Vagina (tissue), 2 donors: ENCODE data around the gene PGBD5. TPM values are rescaled to one million over a fixed set of nuclear protein-coding genes. Genes with fewer than 3 reads are reported as not detected.

Source experiments
- DNase-seq, 2 donors: peaks; one replicate each; pipeline ENCODE4 v3.0.0-alpha.2; 2017; ENCODE audit errors: extremely low spot score in 2 of 2
- H3K27ac ChIP-seq: fragments of 200-600 bp; sonication (generic); one replicate; pipeline ENCODE4 v1.5.1; 2019
- H3K27me3 ChIP-seq: fragments of 200-600 bp; sonication (generic); one replicate; pipeline ENCODE4 v1.5.1; 2019
- H3K36me3 ChIP-seq, 2 donors: fragments of 200-600 bp; sonication (generic); one replicate each; pipeline ENCODE4 v1.5.1; 2017 to 2019
- H3K4me1 ChIP-seq: fragments of 200-600 bp; sonication (generic); one replicate; pipeline ENCODE4 v1.5.1; 2019
- H3K4me3 ChIP-seq, 2 donors: fragments of 200-600 bp; sonication (generic); 1 replicate in 1 of 2; 2 replicates in 1 of 2; pipeline ENCODE4 v1.5.1; 2016 to 2019
- H3K9me3 ChIP-seq: fragments of 200-600 bp; sonication (generic); one replicate; pipeline ENCODE4 v1.5.1; 2019
- POLR2A ChIP-seq, 2 donors: fragments of 450-650 bp; IDR thresholded peaks; one replicate each; pipeline ENCODE4 v1.6.1; 2017; ENCODE audit warnings: antibody characterized with exemption in 2 of 2, mild to moderate bottlenecking in 2 of 2, moderate library complexity in 2 of 2
- POLR2AphosphoS5 ChIP-seq, 2 donors: sonication (generic); formaldehyde crosslinking; IDR thresholded peaks; one replicate each; pipeline ENCODE4 v1.9.0; 2017; ENCODE audit warnings: antibody characterized with exemption in 2 of 2, mild to moderate bottlenecking in 2 of 2, low read depth in 1 of 2; ENCODE audit not compliant: insufficient read depth in 1 of 2
- intact Hi-C: fragments of 100-400 bp; cut with DNase I; formaldehyde crosslinking; loops from one replicate; pipeline ENCODE4 v1.15.1; 2023
- total RNA-seq: library from RNA; depleted of rRNA; stranded (reverse); fragments of >200 nt; gene quantifications from one replicate; pipeline ENCODE4 v1.2.3, GENCODE V29; 2016
- TF ChIP-seq, protein P1 (sequence below), 3 experiments: fragments of 450-650 bp in 2 of 3; fragments of 200-600 bp in 1 of 3; sonication (generic) in 1 of 3; IDR thresholded peaks; one replicate each; pipeline ENCODE4 v1.5.1; 2017 to 2019; ENCODE audit warnings: antibody characterized with exemption in 3 of 3, mild to moderate bottlenecking in 2 of 3, moderate library complexity in 2 of 3

Gene PGBD5
- total RNA-seq, 1 donor from 2014 or later: 0.98 TPM

DNA sequence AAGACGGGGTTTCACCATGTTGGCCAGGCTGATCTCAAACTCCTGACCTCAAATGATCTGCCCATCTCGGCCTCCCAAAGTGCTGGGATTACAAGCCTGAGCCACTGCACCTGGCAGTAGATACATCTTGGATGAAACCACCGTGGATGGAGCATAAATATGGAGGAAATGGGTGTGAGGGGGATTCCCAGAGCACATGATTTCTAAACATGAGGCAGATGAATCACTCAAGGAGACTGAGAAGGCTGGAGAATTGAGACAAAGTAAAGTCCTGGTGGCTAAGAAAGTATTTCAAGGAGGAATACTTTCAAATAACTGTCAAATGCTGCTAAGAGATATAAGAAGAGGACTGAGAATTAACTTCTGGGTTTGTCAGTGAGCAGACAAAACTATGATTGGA lies 5.4 kb upstream of the PGBD5 start:
- Histone ChIP-seq H3K9me3 (no peaks in the 10 kb centered on the region), H3K27me3 (no peaks in the 10 kb centered on the region), H3K4me3 (no peak overlapping the region), H3K27ac (no peak overlapping the region), H3K36me3 (no peaks in the 10 kb centered on the region), H3K4me1 (peaks cover 6% of the 10 kb centered on the region)
- intact Hi-C loops: no loop called here
- TF ChIP-seq, protein P1, sequence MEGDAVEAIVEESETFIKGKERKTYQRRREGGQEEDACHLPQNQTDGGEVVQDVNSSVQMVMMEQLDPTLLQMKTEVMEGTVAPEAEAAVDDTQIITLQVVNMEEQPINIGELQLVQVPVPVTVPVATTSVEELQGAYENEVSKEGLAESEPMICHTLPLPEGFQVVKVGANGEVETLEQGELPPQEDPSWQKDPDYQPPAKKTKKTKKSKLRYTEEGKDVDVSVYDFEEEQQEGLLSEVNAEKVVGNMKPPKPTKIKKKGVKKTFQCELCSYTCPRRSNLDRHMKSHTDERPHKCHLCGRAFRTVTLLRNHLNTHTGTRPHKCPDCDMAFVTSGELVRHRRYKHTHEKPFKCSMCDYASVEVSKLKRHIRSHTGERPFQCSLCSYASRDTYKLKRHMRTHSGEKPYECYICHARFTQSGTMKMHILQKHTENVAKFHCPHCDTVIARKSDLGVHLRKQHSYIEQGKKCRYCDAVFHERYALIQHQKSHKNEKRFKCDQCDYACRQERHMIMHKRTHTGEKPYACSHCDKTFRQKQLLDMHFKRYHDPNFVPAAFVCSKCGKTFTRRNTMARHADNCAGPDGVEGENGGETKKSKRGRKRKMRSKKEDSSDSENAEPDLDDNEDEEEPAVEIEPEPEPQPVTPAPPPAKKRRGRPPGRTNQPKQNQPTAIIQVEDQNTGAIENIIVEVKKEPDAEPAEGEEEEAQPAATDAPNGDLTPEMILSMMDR (IDR thresholded peaks at IDR 0.05): no peak
- TF ChIP-seq POLR2AphosphoS5 (IDR thresholded peaks at IDR 0.05; ENCODE audit: insufficient read depth in 1 of 2, low read depth in 1 of 2) (no peak), POLR2A (IDR thresholded peaks at IDR 0.05) (no peak)
- no peak for DNase-seq

DNA sequence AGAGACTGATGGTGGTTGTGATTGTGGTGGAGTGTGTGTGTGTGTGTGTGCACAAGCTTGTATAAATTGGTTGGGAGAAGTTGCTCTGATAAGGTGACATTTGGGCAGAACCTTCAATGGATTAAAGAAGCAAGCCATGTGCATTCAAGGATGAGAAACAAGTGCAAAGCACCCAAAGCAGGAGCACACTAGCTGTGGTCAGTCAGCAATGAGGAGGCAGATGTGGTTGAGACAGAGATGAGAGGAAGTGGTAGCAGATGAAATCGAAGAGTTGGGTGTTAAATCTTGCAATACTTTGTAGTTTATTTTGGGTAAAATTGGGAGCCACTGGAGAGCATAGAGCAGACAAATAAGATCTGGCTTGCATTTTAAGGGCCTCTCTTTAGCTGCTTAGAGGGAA lies 4.4 kb upstream of the PGBD5 start:
- H3K4me1 ChIP-seq: peaks cover 6% of the 10 kb centered on the region
- TF ChIP-seq, protein P1 (IDR thresholded peaks at IDR 0.05): no peak
- TF ChIP-seq POLR2AphosphoS5 (IDR thresholded peaks at IDR 0.05; ENCODE audit: insufficient read depth in 1 of 2, low read depth in 1 of 2) (no peak), POLR2A (IDR thresholded peaks at IDR 0.05) (no peak)
- no peak for DNase-seq
- H3K27me3 ChIP-seq: no peaks in the 10 kb centered on the region
- no peaks in the 10 kb centered on the region for H3K36me3 ChIP-seq
- no peak overlapping the region for H3K27ac ChIP-seq
- intact Hi-C loops: no loop called here
- H3K4me3 ChIP-seq: no peak overlapping the region
- no peaks in the 10 kb centered on the region for H3K9me3 ChIP-seq

DNA sequence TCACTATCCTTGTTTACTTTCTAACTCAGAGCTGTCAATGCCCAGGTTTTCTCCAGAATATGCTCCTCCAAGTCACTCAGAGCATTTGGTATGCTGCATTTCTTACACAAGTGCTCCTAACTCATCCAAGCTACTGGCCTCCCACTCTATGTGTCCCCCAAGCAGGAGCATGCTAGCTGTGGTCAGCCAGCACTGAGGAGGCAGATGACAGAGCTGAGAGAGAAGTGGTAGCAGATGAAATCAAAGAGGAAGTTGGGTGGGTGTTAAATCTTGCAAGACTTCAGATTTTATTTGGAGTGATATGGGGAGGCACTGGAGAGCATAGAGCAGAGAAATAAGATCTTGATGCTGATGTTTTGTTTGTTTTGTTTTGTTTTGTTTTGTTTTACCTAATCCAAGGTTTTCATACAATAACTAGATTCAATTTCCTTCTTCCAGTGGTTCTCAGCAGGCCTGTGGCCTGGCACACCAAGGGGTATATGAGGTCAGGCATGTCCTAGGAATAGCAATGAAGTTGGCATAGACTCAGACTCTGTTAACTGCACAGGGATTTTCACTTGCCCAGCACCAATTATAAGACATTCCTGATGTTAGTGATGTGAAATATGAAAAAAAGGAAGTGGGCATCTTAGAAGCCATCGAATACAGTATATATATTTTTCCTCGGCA lies 3.1 kb upstream of the PGBD5 start:
- TF ChIP-seq POLR2A (IDR thresholded peaks at IDR 0.05): no peak
- TF ChIP-seq POLR2AphosphoS5 (IDR thresholded peaks at IDR 0.05; ENCODE audit: insufficient read depth in 1 of 2, low read depth in 1 of 2): no peak
- TF ChIP-seq, protein P1 (IDR thresholded peaks at IDR 0.05): no peak
- no peaks in the 10 kb centered on the region for H3K9me3 ChIP-seq
- intact Hi-C loops: no loop called here
- no peak overlapping the region for H3K27ac ChIP-seq
- no peak overlapping the region for H3K4me3 ChIP-seq
- no peak for DNase-seq
- H3K4me1 ChIP-seq: peaks cover 19% of the 10 kb centered on the region
- H3K27me3 ChIP-seq: no peaks in the 10 kb centered on the region
- H3K36me3 ChIP-seq: no peaks in the 10 kb centered on the region

DNA sequence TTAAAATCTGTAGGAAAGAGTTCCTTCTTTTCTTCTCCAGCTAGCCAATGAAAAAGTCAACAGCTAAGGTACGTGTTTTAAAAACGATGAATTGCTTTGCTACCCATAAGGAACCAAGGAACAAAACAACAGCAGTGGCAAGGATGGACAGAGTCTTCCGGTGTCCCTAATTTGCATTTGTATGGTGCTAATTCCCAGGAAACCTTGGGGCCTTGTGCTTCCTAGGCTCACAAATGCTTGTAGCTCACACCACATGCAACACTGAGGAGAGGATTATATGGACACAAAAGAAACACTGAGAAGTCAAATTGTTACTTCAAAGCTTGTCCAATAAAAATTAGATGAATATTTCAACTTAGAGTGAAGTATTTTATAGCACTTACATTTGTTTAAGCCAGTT lies 1.8 kb upstream of the PGBD5 start:
- Histone ChIP-seq H3K9me3 (no peaks in the 10 kb centered on the region), H3K36me3 (no peaks in the 10 kb centered on the region), H3K4me1 (peaks cover 31% of the 10 kb centered on the region), H3K27me3 (no peaks in the 10 kb centered on the region), H3K27ac (no peak overlapping the region), H3K4me3 (no peak overlapping the region)
- TF ChIP-seq POLR2AphosphoS5 (IDR thresholded peaks at IDR 0.05; ENCODE audit: insufficient read depth in 1 of 2, low read depth in 1 of 2) (no peak), POLR2A (IDR thresholded peaks at IDR 0.05) (no peak)
- TF ChIP-seq, protein P1 (IDR thresholded peaks at IDR 0.05): no peak
- intact Hi-C loops: no loop called here
- no peak for DNase-seq

DNA sequence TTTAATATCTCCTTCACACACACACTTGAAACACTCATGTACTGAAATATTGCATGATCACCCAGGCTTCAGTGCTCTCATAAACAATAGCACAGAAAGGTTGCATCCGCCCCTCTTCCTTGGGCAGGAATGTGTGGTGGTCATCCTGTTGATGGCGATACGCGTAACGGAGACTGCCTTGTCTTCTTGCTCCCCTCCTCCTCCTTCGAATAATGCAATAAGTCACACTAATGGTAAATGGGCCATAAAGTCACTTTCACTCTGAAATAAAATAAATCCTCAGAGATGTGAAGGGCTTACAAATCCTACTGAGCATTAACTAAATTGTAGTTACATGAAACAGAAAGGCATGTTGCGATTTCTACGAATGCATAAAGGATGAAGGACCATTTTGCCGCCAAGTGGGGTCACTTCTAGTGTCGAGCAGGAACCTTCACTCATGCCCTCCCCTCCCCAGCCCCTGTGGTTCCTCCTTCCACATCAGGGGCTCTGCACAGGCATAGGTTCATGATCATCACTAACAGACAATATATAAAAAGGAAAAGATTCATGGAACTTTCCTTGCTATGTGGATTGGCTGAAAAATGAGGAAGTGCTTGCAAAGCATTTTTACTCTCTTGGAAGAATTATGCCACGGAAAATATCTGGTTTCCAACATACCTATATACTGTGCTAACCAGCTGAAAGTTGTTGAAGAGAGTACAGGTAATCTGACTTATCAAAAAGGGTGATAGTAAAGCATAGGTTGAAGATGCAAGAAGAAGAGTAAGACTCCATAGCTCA lies 1.2 kb upstream of the PGBD5 start:
- intact Hi-C loops: no loop called here
- DNase-seq: no peak
- no peaks in the 10 kb centered on the region for H3K27me3 ChIP-seq
- H3K9me3 ChIP-seq: no peaks in the 10 kb centered on the region
- no peaks in the 10 kb centered on the region for H3K36me3 ChIP-seq
- peaks cover 31% of the 10 kb centered on the region for H3K4me1 ChIP-seq
- no peak for TF ChIP-seq POLR2A (IDR thresholded peaks at IDR 0.05)
- TF ChIP-seq, protein P1 (IDR thresholded peaks at IDR 0.05): no peak
- no peak for TF ChIP-seq POLR2AphosphoS5 (IDR thresholded peaks at IDR 0.05; ENCODE audit: insufficient read depth in 1 of 2, low read depth in 1 of 2)
- H3K4me3 ChIP-seq: no peak overlapping the region
- no peak overlapping the region for H3K27ac ChIP-seq
